Spleen (tissue), 11 donors: ENCODE data around the gene BACE1-AS. TPM values are rescaled to one million over a fixed set of nuclear protein-coding genes. Genes with fewer than 3 reads are reported as not detected.
"Not testable (repeated sequence)": the region's sequence is repeated elsewhere in the genome, so short reads cannot be mapped to it uniquely, and the experiment has no call there.

Source experiments
- DNase-seq: peaks from one replicate; pipeline ENCODE4 v3.0.0-alpha.2; 2020
- H3K27ac ChIP-seq, 8 donors: fragments of 200-600 bp; sonication (generic) in 7 of 8; 1 replicate in 4 of 8; 2 replicates in 4 of 8; pipeline versions ENCODE4 v1.5.0 to v1.8.0; 2016 to 2021; ENCODE audit warnings: inconsistent platforms in 4 of 8, mild to moderate bottlenecking in 4 of 8, moderate library complexity in 1 of 8
- H3K27me3 ChIP-seq, 7 donors: fragments of 200-600 bp; sonication (generic) in 6 of 7; replicated peaks in 1 of 7; 1 replicate in 4 of 7; 2 replicates in 3 of 7; pipeline versions ENCODE4 v1.5.0 to v1.8.0; 2016 to 2021; ENCODE audit warnings: inconsistent platforms in 3 of 7, mild to moderate bottlenecking in 1 of 7
- H3K36me3 ChIP-seq, 6 donors: fragments of 200-600 bp; sonication (generic) in 5 of 6; 1 replicate in 4 of 6; 2 replicates in 2 of 6; pipeline versions ENCODE4 v1.5.0 to v1.8.0; 2016 to 2021; ENCODE audit warnings: inconsistent platforms in 2 of 6
- H3K4me1 ChIP-seq, 6 donors: fragments of 200-600 bp; sonication (generic) in 5 of 6; 1 replicate in 3 of 6; 2 replicates in 3 of 6; pipeline versions ENCODE4 v1.5.0 to v1.8.0; 2016 to 2021; ENCODE audit warnings: inconsistent platforms in 3 of 6
- H3K4me3 ChIP-seq, 8 donors: fragments of 200-600 bp; sonication (generic) in 7 of 8; 1 replicate in 4 of 8; 2 replicates in 4 of 8; pipeline versions ENCODE4 v1.5.0 to v1.8.0; 2016 to 2021; ENCODE audit warnings: inconsistent platforms in 4 of 8, mild to moderate bottlenecking in 4 of 8, moderate library complexity in 2 of 8
- H3K9me3 ChIP-seq, 8 donors: fragments of 200-600 bp; sonication (generic) in 7 of 8; 1 replicate in 4 of 8; 2 replicates in 4 of 8; pipeline versions ENCODE4 v1.5.0 to v1.8.0; 2016 to 2021; ENCODE audit warnings: inconsistent platforms in 4 of 8
- POLR2A ChIP-seq, 3 donors: fragments of 450-650 bp; IDR thresholded peaks; one replicate each; pipeline ENCODE4 v1.5.1; 2017; ENCODE audit warnings: antibody characterized with exemption in 3 of 3, mild to moderate bottlenecking in 1 of 3
- POLR2AphosphoS5 ChIP-seq, 3 donors: sonication (generic); formaldehyde crosslinking; IDR thresholded peaks; one replicate each; pipeline ENCODE4 v1.5.1; 2017; ENCODE audit warnings: antibody characterized with exemption in 3 of 3
- WGBS, 5 donors: extraction: QIAGEN DNeasy Blood & Tissue Kit in 3 of 5; methylation state at CpG; one replicate each; pipeline versions ENCODE4 v1.1.5 to v1.1.7; 2013 to 2018; 5-methylcytosine and 5-hydroxymethylcytosine counted together
- intact Hi-C: fragments of 100-400 bp; cut with DNase I; formaldehyde crosslinking; loops from one replicate; pipeline ENCODE4 v1.15.0; 2023; ENCODE audit warnings: low total_unique reads
- polyA plus RNA-seq, 3 donors: library from polyadenylated mRNA; stranded (reverse); fragments of 200-250 nt; gene quantifications; one replicate each; pipeline ENCODE4 v1.2.1, GENCODE V29; 2013
- total RNA-seq, 7 donors: library from RNA; depleted of rRNA in 3 of 7; stranded (reverse); fragments of >200 nt in 3 of 7; fragmentation: NEBNext Ultra II Directional in 4 of 7; extraction: Animal tissue kit (Norgen Biotek cat#: 25700) in 4 of 7; gene quantifications; one replicate each; pipeline versions ENCODE4 v1.1.0 to v1.2.1, GENCODE V29; 2016 to 2021
- TF ChIP-seq, protein P1 (sequence below), 11 experiments: fragments of 200-600 bp in 7 of 11; fragments of 450-650 bp in 4 of 11; sonication (generic) in 4 of 11; IDR thresholded peaks in 8 of 11; conservative IDR thresholded peaks in 3 of 11; 1 replicate in 7 of 11; 2 replicates in 4 of 11; pipeline versions ENCODE4 v1.4.0 to v1.8.0; 2016 to 2021; ENCODE audit warnings: antibody characterized with exemption in 11 of 11, inconsistent platforms in 4 of 11, mild to moderate bottlenecking in 1 of 11
- donor health status: healthy with polysubstance abuse.
- donor health status: DM: no; HTN: no; CAD: no; lungs with moderate emphysema.
- donor health status: DM: no; HTN: no; CAD: no.
- donor health status: Bipolar disorder and iron deficiency.
- donor health status: healthy.
- donor health status: DM: no; HTN: no; CAD: no.
- donor health status: DM: yes; HTN: yes; CAD: no.

The BACE1-AS gene
- total and polyA plus RNA-seq, 10 donors, result 3.9 to 12.1 (median 8.8) TPM

GRCh38 chr11:117255966-117256365 is 35.2 kb upstream of the BACE1-AS start:
- Histone ChIP-seq H3K4me1 (no peaks in the 10 kb centered on the region), H3K36me3 (peaks cover 0 to 84% (median 26%) of the 10 kb centered on the region in 6 donors), H3K27ac (no peak overlapping the region), H3K4me3 (no peak overlapping the region), H3K9me3 (no peaks in the 10 kb centered on the region), H3K27me3 (no peaks in the 10 kb centered on the region)
- WGBS, 5 donors, result 91 to 94% (median 92%) methylated on average over 3 of the region's 3 CpGs
- intact Hi-C loops, result no loop called here
- no peak for DNase-seq
- TF ChIP-seq POLR2A (IDR thresholded peaks at IDR 0.05) (no peak), POLR2AphosphoS5 (IDR thresholded peaks at IDR 0.05) (no peak)
- TF ChIP-seq, protein P1, sequence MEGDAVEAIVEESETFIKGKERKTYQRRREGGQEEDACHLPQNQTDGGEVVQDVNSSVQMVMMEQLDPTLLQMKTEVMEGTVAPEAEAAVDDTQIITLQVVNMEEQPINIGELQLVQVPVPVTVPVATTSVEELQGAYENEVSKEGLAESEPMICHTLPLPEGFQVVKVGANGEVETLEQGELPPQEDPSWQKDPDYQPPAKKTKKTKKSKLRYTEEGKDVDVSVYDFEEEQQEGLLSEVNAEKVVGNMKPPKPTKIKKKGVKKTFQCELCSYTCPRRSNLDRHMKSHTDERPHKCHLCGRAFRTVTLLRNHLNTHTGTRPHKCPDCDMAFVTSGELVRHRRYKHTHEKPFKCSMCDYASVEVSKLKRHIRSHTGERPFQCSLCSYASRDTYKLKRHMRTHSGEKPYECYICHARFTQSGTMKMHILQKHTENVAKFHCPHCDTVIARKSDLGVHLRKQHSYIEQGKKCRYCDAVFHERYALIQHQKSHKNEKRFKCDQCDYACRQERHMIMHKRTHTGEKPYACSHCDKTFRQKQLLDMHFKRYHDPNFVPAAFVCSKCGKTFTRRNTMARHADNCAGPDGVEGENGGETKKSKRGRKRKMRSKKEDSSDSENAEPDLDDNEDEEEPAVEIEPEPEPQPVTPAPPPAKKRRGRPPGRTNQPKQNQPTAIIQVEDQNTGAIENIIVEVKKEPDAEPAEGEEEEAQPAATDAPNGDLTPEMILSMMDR (IDR thresholded peaks at IDR 0.05 in 8 of 11, conservative IDR thresholded peaks at IDR 0.05 in 3 of 11), result no peak

DNA sequence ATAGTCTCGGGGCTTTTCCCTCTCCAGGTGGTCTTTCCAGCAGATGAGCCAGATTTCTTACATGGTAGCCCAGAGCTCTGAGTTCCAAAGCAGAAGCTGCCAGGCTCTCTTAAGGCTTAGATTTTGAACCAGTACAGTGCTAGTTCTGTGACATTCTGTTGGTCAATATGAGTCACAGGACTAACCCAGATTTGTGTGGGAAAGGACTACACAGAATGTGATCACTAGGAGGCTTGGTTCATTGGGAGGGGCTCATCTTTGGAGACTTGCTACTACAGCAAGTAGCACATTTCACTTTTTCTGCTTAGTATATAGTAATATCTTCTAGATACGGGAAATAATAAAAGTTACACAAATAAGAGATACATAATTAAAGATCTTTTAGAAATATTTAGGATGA is 34.6 kb upstream of the BACE1-AS start:
- WGBS, 5 donors, result 42 to 100% (median 68%) methylated on average over 2 of the region's 2 CpGs
- intact Hi-C loops, result no loop called here

DNA sequence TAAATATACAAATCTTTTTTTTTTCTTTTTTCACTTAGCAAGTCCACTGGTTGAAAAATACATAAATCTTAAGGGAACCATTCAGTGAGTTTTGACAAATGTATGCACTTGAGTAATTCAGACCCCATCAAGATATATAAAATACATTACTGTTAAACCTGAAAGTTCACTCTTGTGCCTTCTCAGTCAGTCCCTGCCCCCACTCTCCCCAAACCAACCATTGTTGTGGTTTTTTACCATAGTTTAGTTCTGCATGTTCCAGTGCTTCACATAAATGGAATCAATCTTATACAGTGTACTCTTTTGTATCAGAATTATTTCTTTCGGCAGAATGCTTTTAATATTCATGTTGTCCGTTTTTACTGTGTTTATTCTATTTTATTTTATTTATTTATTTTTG is 32.6 kb upstream of the BACE1-AS start:
- intact Hi-C loops, result no loop called here

More for the DNA sequence above, 34.6 kb upstream of the BACE1-AS start:
- Histone ChIP-seq H3K27ac (no peak overlapping the region), H3K27me3 (no peaks in the 10 kb centered on the region), H3K9me3 (no peaks in the 10 kb centered on the region), H3K4me3 (no peak overlapping the region), H3K36me3 (peaks cover 0 to 87% (median 32%) of the 10 kb centered on the region in 6 donors), H3K4me1 (no peaks in the 10 kb centered on the region)
- DNase-seq, result no peak
- TF ChIP-seq POLR2A (IDR thresholded peaks at IDR 0.05) (no peak), POLR2AphosphoS5 (IDR thresholded peaks at IDR 0.05) (no peak)
- TF ChIP-seq, protein P1 (IDR thresholded peaks at IDR 0.05 in 8 of 11, conservative IDR thresholded peaks at IDR 0.05 in 3 of 11), result no peak

DNA sequence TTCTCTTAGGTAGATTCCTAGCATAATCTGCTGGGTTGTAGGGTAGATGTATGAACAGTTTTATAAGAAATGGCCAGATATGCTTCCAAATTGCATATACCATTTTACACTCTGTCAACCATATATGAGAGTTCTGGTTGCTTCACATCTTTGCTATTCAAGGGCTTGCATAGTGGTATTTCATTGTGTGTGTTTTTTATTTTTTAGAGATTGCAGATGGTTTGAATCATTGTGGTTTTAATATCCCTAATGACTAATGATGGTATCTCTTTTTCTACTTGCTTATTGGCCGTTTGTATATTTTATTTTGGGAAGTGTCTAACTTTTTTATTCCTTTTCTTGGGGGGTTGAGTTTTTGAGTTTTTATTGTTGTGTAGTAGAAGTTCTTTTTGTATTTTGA is 31.7 kb upstream of the BACE1-AS start:
- WGBS, 5 donors, result 56 to 86% (median 64%) methylated on average over 1 of the region's 1 CpG

More for the DNA sequence above, 32.6 kb upstream of the BACE1-AS start:
- 90 to 97% (median 96%) methylated on average over 2 of the region's 2 CpGs for WGBS, 5 donors
- DNase-seq, result no peak
- Histone ChIP-seq H3K27me3 (no peaks in the 10 kb centered on the region), H3K27ac (no peak overlapping the region), H3K4me1 (no peaks in the 10 kb centered on the region), H3K9me3 (no peaks in the 10 kb centered on the region), H3K4me3 (no peak overlapping the region), H3K36me3 (peaks cover 0 to 88% (median 30%) of the 10 kb centered on the region in 6 donors)
- TF ChIP-seq, protein P1 (IDR thresholded peaks at IDR 0.05 in 8 of 11, conservative IDR thresholded peaks at IDR 0.05 in 3 of 11), result no peak

DNA sequence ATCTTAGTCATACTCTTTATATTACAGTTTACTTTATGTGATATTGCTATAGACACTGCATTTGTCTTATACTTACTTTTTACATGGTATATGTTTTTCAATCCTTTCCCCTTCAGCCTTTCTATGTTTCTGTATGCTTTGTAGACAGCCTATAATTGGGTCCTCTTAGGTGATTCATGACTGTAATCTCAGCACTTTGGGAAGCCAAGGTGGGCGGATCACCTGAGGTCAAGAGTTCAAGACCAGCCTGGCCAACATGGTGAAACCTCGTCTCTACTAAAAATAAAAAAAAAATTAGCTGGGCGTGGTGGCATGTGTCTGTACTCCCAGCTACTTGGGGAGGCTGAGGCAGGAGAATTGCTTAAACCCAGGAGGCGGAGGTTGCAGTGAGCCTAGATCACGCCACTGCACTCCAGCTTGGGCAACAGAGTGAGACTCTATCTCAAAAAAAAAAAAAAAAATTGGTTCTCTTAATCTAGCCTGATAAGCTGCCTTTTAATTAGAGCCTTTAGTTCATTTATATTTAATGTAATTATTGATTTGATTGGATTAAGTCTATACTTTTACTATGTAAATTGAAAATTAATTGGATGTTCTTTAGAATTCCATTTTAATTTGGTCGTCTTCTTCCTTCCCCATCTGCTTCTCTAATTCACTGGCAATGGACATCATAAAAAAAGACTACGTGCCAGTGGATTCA is 26.4 kb upstream of the BACE1-AS start:
- 95 to 97% (median 96%) methylated on average over 7 of the region's 7 CpGs for WGBS, 5 donors
- intact Hi-C loops, result not testable (repeated sequence)

More for the DNA sequence above, 31.7 kb upstream of the BACE1-AS start:
- intact Hi-C loops, result no loop called here
- H3K27me3 ChIP-seq, result no peaks in the 10 kb centered on the region
- H3K4me3 ChIP-seq, result no peak overlapping the region
- TF ChIP-seq, protein P1 (IDR thresholded peaks at IDR 0.05 in 8 of 11, conservative IDR thresholded peaks at IDR 0.05 in 3 of 11), result no peak
- no peak for TF ChIP-seq POLR2AphosphoS5 (IDR thresholded peaks at IDR 0.05)
- no peak for TF ChIP-seq POLR2A (IDR thresholded peaks at IDR 0.05)
- H3K4me1 ChIP-seq, result no peaks in the 10 kb centered on the region
- no peak for DNase-seq
- no peaks in the 10 kb centered on the region for H3K9me3 ChIP-seq
- H3K27ac ChIP-seq, result no peak overlapping the region
- peaks cover 0 to 84% (median 22%) of the 10 kb centered on the region in 6 donors for H3K36me3 ChIP-seq

More for the DNA sequence above, 26.4 kb upstream of the BACE1-AS start:
- not testable (repeated sequence) for H3K4me3 ChIP-seq, H3K4me1 ChIP-seq, DNase-seq, H3K9me3 ChIP-seq, H3K27me3 ChIP-seq, H3K27ac ChIP-seq
- peaks cover 0 to 81% (median 24%) of the 10 kb centered on the region in 6 donors for H3K36me3 ChIP-seq
